ENCODE measurements around the gene IPCEF1. TPM values are rescaled to one million over a fixed set of nuclear protein-coding genes. Genes with fewer than 3 reads are reported as not detected.

The IPCEF1 gene
- total RNA-seq, 2 donors from 2014 or later: 50.4 to 63.1 TPM

- no peaks in the 10 kb centered on the region for H3K4me1 Mint-ChIP-seq
- no peaks in the 10 kb centered on the region for H3K9me3 ChIP-seq (ENCODE audit: control insufficient read depth, low read length, poor library complexity, severe bottlenecking)
- no peak for DNase-seq
- no peaks in the 10 kb centered on the region for H3K36me3 Mint-ChIP-seq (ENCODE audit: low read depth)
- no peak overlapping the region for H3K4me3 Mint-ChIP-seq
- H3K27me3 Mint-ChIP-seq: peaks cover 55% of the 10 kb centered on the region
- no peak overlapping the region for H3K27ac Mint-ChIP-seq
- no peak for ATAC-seq
These were observed 239.1 kb downstream of the IPCEF1 start for GRCh38 chr6:154117485-154117884.

GRCh38 chr6:154113392-154113791 lies 243.2 kb downstream of the IPCEF1 start:
- Mint-ChIP-seq H3K27ac (no peak overlapping the region), H3K4me1 (no peaks in the 10 kb centered on the region), H3K27me3 (peaks cover 46% of the 10 kb centered on the region), H3K36me3 (ENCODE audit: low read depth) (no peaks in the 10 kb centered on the region), H3K4me3 (no peak overlapping the region)
- ATAC-seq: no peak
- no peaks in the 10 kb centered on the region for H3K9me3 ChIP-seq (ENCODE audit: control insufficient read depth, low read length, poor library complexity, severe bottlenecking)
- no peak for DNase-seq

- DNase-seq: no peak
- H3K36me3 Mint-ChIP-seq (ENCODE audit: low read depth): no peaks in the 10 kb centered on the region
- no peak overlapping the region for H3K27ac Mint-ChIP-seq
- H3K9me3 ChIP-seq (ENCODE audit: control insufficient read depth, low read length, poor library complexity, severe bottlenecking): no peaks in the 10 kb centered on the region
- H3K4me1 Mint-ChIP-seq: no peaks in the 10 kb centered on the region
- H3K4me3 Mint-ChIP-seq: no peak overlapping the region
- ATAC-seq: no peak
- peaks cover 49% of the 10 kb centered on the region for H3K27me3 Mint-ChIP-seq
These were observed 244.3 kb downstream of the IPCEF1 start for GRCh38 chr6:154112181-154112809.

GRCh38 chr6:154111025-154111424 lies 245.6 kb downstream of the IPCEF1 start:
- no peaks in the 10 kb centered on the region for H3K9me3 ChIP-seq (ENCODE audit: control insufficient read depth, low read length, poor library complexity, severe bottlenecking)
- DNase-seq (no peak), ATAC-seq (no peak)
- Mint-ChIP-seq H3K27ac (no peak overlapping the region), H3K4me3 (no peak overlapping the region), H3K36me3 (ENCODE audit: low read depth) (no peaks in the 10 kb centered on the region), H3K4me1 (no peaks in the 10 kb centered on the region), H3K27me3 (peaks cover 47% of the 10 kb centered on the region)

GRCh38 chr6:154106251-154106650 lies 250.4 kb downstream of the IPCEF1 start:
- no peak overlapping the region for H3K4me3 Mint-ChIP-seq
- no peak for DNase-seq
- H3K27ac Mint-ChIP-seq: no peak overlapping the region
- H3K36me3 Mint-ChIP-seq (ENCODE audit: low read depth): no peaks in the 10 kb centered on the region
- peaks cover 31% of the 10 kb centered on the region for H3K27me3 Mint-ChIP-seq
- no peaks in the 10 kb centered on the region for H3K9me3 ChIP-seq (ENCODE audit: control insufficient read depth, low read length, poor library complexity, severe bottlenecking)
- no peak for ATAC-seq
- H3K4me1 Mint-ChIP-seq: no peaks in the 10 kb centered on the region

Other genes starting within 250 kb of the IPCEF1 start
- gene CNKSR3, start 153.9 kb upstream of the IPCEF1 start, total RNA-seq: not detected